Natural killer cell (primary cell): Measurements from ENCODE around the gene YOD1. TPM values are rescaled to one million over a fixed set of nuclear protein-coding genes. Genes with fewer than 3 reads are reported as not detected.

Experiments
- ATAC-seq, 3 donors: fragments of 150-1000 bp in 2 of 3; fragments of 200-7000 bp in 1 of 3; cut with Tn5 transposase; 1 replicate in 1 of 3; 2 replicates in 2 of 3; pipeline ENCODE4 v1.10.0; 2021; ENCODE audit warnings: mild to moderate bottlenecking in 2 of 3, moderate library complexity in 2 of 3
- DNase-seq, 2 donors: peaks; one replicate each; pipeline versions ENCODE4 v3.0.0 to v3.0.0-alpha.2; 2013 to 2021; ENCODE audit warnings: mixed read lengths in 1 of 2
- H3K27ac ChIP-seq: one replicate; pipeline ENCODE4 v1.5.1; 2013; ENCODE audit warnings: mild to moderate bottlenecking, low read length
- H3K27me3 ChIP-seq: one replicate; pipeline ENCODE4 v1.6.1; 2013; ENCODE audit warnings: low read length; ENCODE audit not compliant: control insufficient read depth, insufficient read depth
- H3K36me3 ChIP-seq: one replicate; pipeline ENCODE4 v1.6.1; 2013; ENCODE audit warnings: low read length; ENCODE audit not compliant: control insufficient read depth, insufficient read depth
- H3K4me1 ChIP-seq: one replicate; pipeline ENCODE4 v1.6.1; 2013; ENCODE audit warnings: low read length; ENCODE audit not compliant: control insufficient read depth, insufficient read depth
- H3K4me3 ChIP-seq: one replicate; pipeline ENCODE4 v1.5.1; 2013; ENCODE audit warnings: low read length
- H3K9me3 ChIP-seq: one replicate; pipeline ENCODE4 v1.6.1; 2013; ENCODE audit warnings: low read length; ENCODE audit not compliant: control insufficient read depth, insufficient read depth
- H3K27ac Mint-ChIP-seq, 2 donors: one replicate each; pipeline ENCODE4 v1.8.0; 2022; ENCODE audit warnings: mild to moderate bottlenecking in 2 of 2, mixed read lengths in 2 of 2, moderate library complexity in 1 of 2
- H3K27me3 Mint-ChIP-seq, 2 donors: one replicate each; pipeline ENCODE4 v1.8.0; 2022; ENCODE audit warnings: low read depth in 2 of 2, mixed read lengths in 2 of 2
- H3K36me3 Mint-ChIP-seq: one replicate; pipeline ENCODE4 v1.8.0; 2022; ENCODE audit warnings: mixed read lengths
- H3K4me1 Mint-ChIP-seq, 2 donors: one replicate each; pipeline ENCODE4 v1.8.0; 2022; ENCODE audit warnings: mixed read lengths in 2 of 2
- H3K4me3 Mint-ChIP-seq: one replicate; pipeline ENCODE4 v1.8.0; 2022; ENCODE audit warnings: mild to moderate bottlenecking, moderate library complexity, mixed read lengths
- H3K9me3 Mint-ChIP-seq, 2 donors: one replicate each; pipeline ENCODE4 v1.8.0; 2022; ENCODE audit warnings: mixed read lengths in 2 of 2
- CTCF ChIP-seq: fragments of 200-600 bp; IDR thresholded peaks from one replicate; pipeline ENCODE4 v1.8.0; 2022; ENCODE audit warnings: antibody characterized with exemption
- WGBS: methylation state at CpG from one replicate; pipeline ENCODE4 v1.1.7; 2013; ENCODE audit warnings: missing lambda C conversion rate; ENCODE audit not compliant: insufficient coverage; 5-methylcytosine and 5-hydroxymethylcytosine counted together
- intact Hi-C: fragments of 100-400 bp; cut with micrococcal nuclease; formaldehyde crosslinking; loops from one replicate; pipeline ENCODE4 v1.14.2; 2022
- total RNA-seq, 4 donors: library from RNA; stranded (reverse); fragments of 120-200 nt in 1 of 4; gene quantifications; one replicate each; pipeline versions ENCODE4 v1.2.3 to v1.2.4, GENCODE V29; 2013 to 2022

The YOD1 gene
- total RNA-seq, 3 donors from 2014 or later (not counting 1 experiment from before 2014, with no cell fraction given) = 20.6 to 22.8 (median 21.2) TPM

DNA sequence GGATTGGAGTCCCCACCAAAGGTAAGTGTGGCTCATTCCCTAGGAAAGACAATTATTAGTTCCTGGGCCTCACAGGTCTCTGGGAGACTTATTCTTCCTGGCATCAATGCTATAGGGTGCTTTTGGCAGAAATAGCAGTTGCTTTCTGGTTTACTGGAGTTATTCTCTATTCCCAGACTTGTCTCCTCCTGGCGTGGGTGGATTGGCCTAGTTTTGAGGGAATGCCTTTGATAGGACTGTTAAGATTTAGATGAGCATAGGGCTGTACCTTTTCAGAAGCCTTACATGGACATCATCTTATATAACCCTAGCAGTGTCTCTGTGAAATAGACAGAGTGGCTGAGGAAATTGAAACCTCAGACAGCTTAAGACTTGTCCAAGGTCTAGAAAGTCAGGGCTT is 11.1 kb upstream of the YOD1 start:
- peaks cover 5% of the 10 kb centered on the region for H3K36me3 ChIP-seq
- H3K4me3 ChIP-seq = no peak overlapping the region
- H3K4me1 ChIP-seq = peaks cover 13% of the 10 kb centered on the region
- Mint-ChIP-seq H3K27ac (peak overlapping the region; percentile 43 to 67), H3K27me3 (no peaks in the 10 kb centered on the region), H3K9me3 (no peaks in the 10 kb centered on the region), H3K36me3 (no peaks in the 10 kb centered on the region), H3K4me1 (peaks cover 15 to 20% of the 10 kb centered on the region in 2 donors), H3K4me3 (peak overlapping the region; percentile 22)
- DNase-seq (no peak), ATAC-seq (no peak)
- intact Hi-C loops = no loop called here
- TF ChIP-seq CTCF = no peak
- H3K27ac ChIP-seq = no peak overlapping the region
- no peaks in the 10 kb centered on the region for H3K27me3 ChIP-seq
- no peaks in the 10 kb centered on the region for H3K9me3 ChIP-seq
- 60% methylated on average over 1 of the region's 1 CpG for WGBS

DNA sequence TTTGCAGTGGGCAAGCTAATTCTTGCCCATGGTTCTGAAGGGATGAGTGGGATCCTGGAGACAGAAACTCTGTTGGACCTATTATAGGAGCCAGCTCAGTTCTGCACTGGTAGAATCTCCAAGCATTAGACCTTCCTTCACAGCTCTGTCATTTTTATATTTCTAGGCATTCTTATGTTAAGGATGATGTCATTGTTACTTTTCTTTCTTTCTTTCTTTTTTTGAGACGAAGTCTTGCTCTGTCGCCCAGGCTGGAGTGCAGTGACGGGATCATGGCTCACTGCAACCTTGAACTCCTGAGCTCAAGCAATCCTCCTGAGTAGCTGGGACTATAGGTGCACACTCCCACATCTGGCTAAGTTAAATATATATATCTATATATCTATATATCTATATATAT is 9.6 kb upstream of the YOD1 start:
- H3K27ac ChIP-seq = no peak overlapping the region
- H3K4me3 Mint-ChIP-seq = no peak overlapping the region
- H3K27ac Mint-ChIP-seq = no peak overlapping the region
- no peak overlapping the region for H3K4me3 ChIP-seq
- peaks cover 15 to 20% of the 10 kb centered on the region in 2 donors for H3K4me1 Mint-ChIP-seq
- no peak for DNase-seq
- H3K36me3 ChIP-seq = peaks cover 5% of the 10 kb centered on the region
- no peaks in the 10 kb centered on the region for H3K27me3 ChIP-seq
- TF ChIP-seq CTCF = no peak
- no peaks in the 10 kb centered on the region for H3K27me3 Mint-ChIP-seq
- ATAC-seq = no peak
- H3K36me3 Mint-ChIP-seq = no peaks in the 10 kb centered on the region
- H3K4me1 ChIP-seq = peaks cover 13% of the 10 kb centered on the region
- intact Hi-C loops = no loop called here
- WGBS = 86% methylated on average over 3 of the region's 3 CpGs
- H3K9me3 ChIP-seq = no peaks in the 10 kb centered on the region
- H3K9me3 Mint-ChIP-seq = no peaks in the 10 kb centered on the region

DNA sequence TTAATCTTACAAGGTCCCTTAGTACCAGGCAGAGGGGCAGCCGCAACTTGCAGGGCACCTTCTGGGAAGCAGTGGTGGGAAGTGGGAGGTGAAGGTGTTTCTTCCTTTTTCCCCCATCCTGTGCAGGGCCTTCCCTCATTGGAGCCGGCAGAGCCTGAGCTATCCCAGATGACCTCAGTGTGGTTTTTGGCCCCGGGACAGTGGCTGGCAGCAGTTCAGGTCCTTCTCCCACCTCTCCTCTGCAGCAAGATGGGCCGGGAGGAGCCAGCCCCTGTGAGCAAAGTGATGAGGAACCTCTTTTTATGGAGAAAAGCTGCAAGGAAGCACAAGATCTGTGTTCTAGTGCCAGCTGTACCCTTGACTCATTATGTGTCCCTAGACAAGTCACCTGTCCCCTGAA is 8.9 kb upstream of the YOD1 start:
- H3K36me3 ChIP-seq = peaks cover 3% of the 10 kb centered on the region
- peaks cover 16 to 20% of the 10 kb centered on the region in 2 donors for H3K4me1 Mint-ChIP-seq

More for the DNA sequence above, 8.9 kb upstream of the YOD1 start:
- H3K27me3 Mint-ChIP-seq = no peaks in the 10 kb centered on the region
- H3K9me3 Mint-ChIP-seq = no peaks in the 10 kb centered on the region
- intact Hi-C loops = no loop called here
- no peak overlapping the region for H3K4me3 Mint-ChIP-seq
- H3K4me1 ChIP-seq = peaks cover 13% of the 10 kb centered on the region
- WGBS = 67% methylated on average over 3 of the region's 4 CpGs
- H3K27me3 ChIP-seq = no peaks in the 10 kb centered on the region
- no peak overlapping the region for H3K27ac Mint-ChIP-seq
- H3K9me3 ChIP-seq = no peaks in the 10 kb centered on the region
- H3K4me3 ChIP-seq = no peak overlapping the region
- no peak overlapping the region for H3K27ac ChIP-seq
- TF ChIP-seq CTCF = no peak
- H3K36me3 Mint-ChIP-seq = no peaks in the 10 kb centered on the region
- ATAC-seq (no peak), DNase-seq (no peak)
